Activated naive CD4-positive, alpha-beta T cell treated with anti-CD3 and anti-CD28 coated beads, Interleukin-2, amount 50 U/mL, for 24 hours (primary cell): ENCODE results near the gene HLCS.

Experiments
- H3K27ac Mint-ChIP-seq: one replicate; pipeline ENCODE4 v1.8.0; 2021; ENCODE audit warnings: mild to moderate bottlenecking, mixed read lengths
- H3K27me3 Mint-ChIP-seq: one replicate; pipeline ENCODE4 v1.8.0; 2021; ENCODE audit warnings: mixed read lengths
- H3K36me3 Mint-ChIP-seq: one replicate; pipeline ENCODE4 v1.8.0; 2021; ENCODE audit warnings: mixed read lengths
- H3K4me1 Mint-ChIP-seq: one replicate; pipeline ENCODE4 v1.8.0; 2021; ENCODE audit warnings: mixed read lengths
- H3K4me3 Mint-ChIP-seq: one replicate; pipeline ENCODE4 v1.8.0; 2021; ENCODE audit warnings: mild to moderate bottlenecking, mixed read lengths
- H3K9me3 Mint-ChIP-seq: one replicate; pipeline ENCODE4 v1.8.0; 2021; ENCODE audit warnings: mixed read lengths

HLCS gene

GRCh38 chr21:36915014-36915695, 51.3 kb downstream of the HLCS start:
- Mint-ChIP-seq H3K4me1 (peaks cover 8% of the 10 kb centered on the region), H3K27ac (no peak overlapping the region), H3K9me3 (no peaks in the 10 kb centered on the region), H3K27me3 (no peaks in the 10 kb centered on the region), H3K4me3 (no peak overlapping the region), H3K36me3 (no peaks in the 10 kb centered on the region)

GRCh38 chr21:36914244-36915013, 52.0 kb downstream of the HLCS start:
- Mint-ChIP-seq H3K4me3 (no peak overlapping the region), H3K27me3 (no peaks in the 10 kb centered on the region)

GRCh38 chr21:36913247-36914169, 53.0 kb downstream of the HLCS start:
- Mint-ChIP-seq H3K27me3 (no peaks in the 10 kb centered on the region), H3K4me3 (no peak overlapping the region), H3K36me3 (peaks cover 4% of the 10 kb centered on the region), H3K4me1 (peaks cover 11% of the 10 kb centered on the region), H3K27ac (no peak overlapping the region), H3K9me3 (no peaks in the 10 kb centered on the region)

More at GRCh38 chr21:36914244-36915013, 52.0 kb downstream of the HLCS start:
- Mint-ChIP-seq H3K9me3 (no peaks in the 10 kb centered on the region), H3K27ac (no peak overlapping the region), H3K36me3 (peaks cover 4% of the 10 kb centered on the region), H3K4me1 (peaks cover 11% of the 10 kb centered on the region)

- Mint-ChIP-seq H3K27ac (no peak overlapping the region), H3K4me3 (no peak overlapping the region)
Measured at GRCh38 chr21:36910581-36911307, 55.7 kb downstream of the HLCS start.

GRCh38 chr21:36909901-36910561, 56.4 kb downstream of the HLCS start:
- Mint-ChIP-seq H3K4me3 (no peak overlapping the region), H3K9me3 (no peaks in the 10 kb centered on the region), H3K4me1 (peaks cover 3% of the 10 kb centered on the region), H3K27me3 (no peaks in the 10 kb centered on the region), H3K36me3 (peaks cover 4% of the 10 kb centered on the region), H3K27ac (no peak overlapping the region)

More at GRCh38 chr21:36910581-36911307, 55.7 kb downstream of the HLCS start:
- peaks cover 3% of the 10 kb centered on the region for H3K4me1 Mint-ChIP-seq
- no peaks in the 10 kb centered on the region for H3K27me3 Mint-ChIP-seq
- no peaks in the 10 kb centered on the region for H3K9me3 Mint-ChIP-seq
- peaks cover 4% of the 10 kb centered on the region for H3K36me3 Mint-ChIP-seq

- Mint-ChIP-seq H3K27me3 (no peaks in the 10 kb centered on the region), H3K36me3 (peaks cover 4% of the 10 kb centered on the region), H3K9me3 (no peaks in the 10 kb centered on the region), H3K27ac (no peak overlapping the region), H3K4me3 (no peak overlapping the region), H3K4me1 (peaks cover 3% of the 10 kb centered on the region)
Measured at GRCh38 chr21:36909423-36909822, 57.0 kb downstream of the HLCS start.

- H3K36me3 Mint-ChIP-seq = peaks cover 4% of the 10 kb centered on the region
- no peak overlapping the region for H3K4me3 Mint-ChIP-seq
- no peaks in the 10 kb centered on the region for H3K9me3 Mint-ChIP-seq
- no peak overlapping the region for H3K27ac Mint-ChIP-seq
- peaks cover 3% of the 10 kb centered on the region for H3K4me1 Mint-ChIP-seq
- no peaks in the 10 kb centered on the region for H3K27me3 Mint-ChIP-seq
Measured at GRCh38 chr21:36908260-36908908, 58.1 kb downstream of the HLCS start.

- H3K9me3 Mint-ChIP-seq = no peaks in the 10 kb centered on the region
- peak overlapping the region; percentile 8 for H3K27ac Mint-ChIP-seq
- H3K4me1 Mint-ChIP-seq = no peaks in the 10 kb centered on the region
- peaks cover 8% of the 10 kb centered on the region for H3K36me3 Mint-ChIP-seq
- no peak overlapping the region for H3K4me3 Mint-ChIP-seq
- no peaks in the 10 kb centered on the region for H3K27me3 Mint-ChIP-seq
Measured at GRCh38 chr21:36904093-36904666, 62.3 kb downstream of the HLCS start.

- Mint-ChIP-seq H3K4me1 (no peaks in the 10 kb centered on the region), H3K36me3 (peaks cover 8% of the 10 kb centered on the region), H3K27me3 (no peaks in the 10 kb centered on the region), H3K4me3 (no peak overlapping the region), H3K27ac (no peak overlapping the region), H3K9me3 (no peaks in the 10 kb centered on the region)
Measured at GRCh38 chr21:36902793-36903192, 63.7 kb downstream of the HLCS start.

GRCh38 chr21:36902331-36902730, 64.1 kb downstream of the HLCS start:
- no peak overlapping the region for H3K27ac Mint-ChIP-seq
- peaks cover 9% of the 10 kb centered on the region for H3K36me3 Mint-ChIP-seq
- no peak overlapping the region for H3K4me3 Mint-ChIP-seq
- H3K4me1 Mint-ChIP-seq = no peaks in the 10 kb centered on the region
- H3K27me3 Mint-ChIP-seq = no peaks in the 10 kb centered on the region
- no peaks in the 10 kb centered on the region for H3K9me3 Mint-ChIP-seq

GRCh38 chr21:36901575-36901974, 64.9 kb downstream of the HLCS start:
- no peak overlapping the region for H3K27ac Mint-ChIP-seq
- no peaks in the 10 kb centered on the region for H3K9me3 Mint-ChIP-seq
- no peaks in the 10 kb centered on the region for H3K27me3 Mint-ChIP-seq
- H3K4me1 Mint-ChIP-seq = no peaks in the 10 kb centered on the region
- peaks cover 12% of the 10 kb centered on the region for H3K36me3 Mint-ChIP-seq
- no peak overlapping the region for H3K4me3 Mint-ChIP-seq

GRCh38 chr21:36893581-36893980, 72.9 kb downstream of the HLCS start:
- Mint-ChIP-seq H3K27ac (no peak overlapping the region), H3K4me1 (no peaks in the 10 kb centered on the region), H3K36me3 (peaks cover 28% of the 10 kb centered on the region), H3K4me3 (no peak overlapping the region), H3K27me3 (no peaks in the 10 kb centered on the region), H3K9me3 (no peaks in the 10 kb centered on the region)

- Mint-ChIP-seq H3K27ac (no peak overlapping the region), H3K27me3 (no peaks in the 10 kb centered on the region), H3K4me3 (no peak overlapping the region), H3K4me1 (no peaks in the 10 kb centered on the region), H3K36me3 (peaks cover 27% of the 10 kb centered on the region), H3K9me3 (no peaks in the 10 kb centered on the region)
Measured at GRCh38 chr21:36892201-36892600, 74.3 kb downstream of the HLCS start.

- Mint-ChIP-seq H3K36me3 (peaks cover 27% of the 10 kb centered on the region), H3K4me3 (no peak overlapping the region), H3K9me3 (no peaks in the 10 kb centered on the region), H3K4me1 (no peaks in the 10 kb centered on the region), H3K27ac (no peak overlapping the region), H3K27me3 (no peaks in the 10 kb centered on the region)
Measured at GRCh38 chr21:36891692-36892091, 74.8 kb downstream of the HLCS start.
